Neuron (in vitro differentiated cells): ENCODE results near the gene LRIG1.

ENCODE experiments used
- H2AFZ ChIP-seq: one replicate; pipeline ENCODE4 v1.6.1; 2013; ENCODE audit warnings: low read depth, mild to moderate bottlenecking, inconsistent platforms, low read length, moderate library complexity
- H3K27me3 ChIP-seq: one replicate; pipeline ENCODE4 v1.6.1; 2013; ENCODE audit warnings: low read length; ENCODE audit not compliant: insufficient read depth
- H3K36me3 ChIP-seq: one replicate; pipeline ENCODE4 v1.6.1; 2013; ENCODE audit warnings: low read length; ENCODE audit not compliant: insufficient read depth
- H3K4me1 ChIP-seq: one replicate; pipeline ENCODE4 v1.6.1; 2013; ENCODE audit warnings: low read length; ENCODE audit not compliant: insufficient read depth
- H3K4me3 ChIP-seq: 2 replicates; pipeline ENCODE4 v1.5.1; 2013; ENCODE audit warnings: mild to moderate bottlenecking, low read length, moderate library complexity
- H3K9me3 ChIP-seq: one replicate; pipeline ENCODE4 v1.6.1; 2013; ENCODE audit warnings: low read length

The LRIG1 gene

GRCh38 chr3:66466606-66467270, 34.1 kb downstream of the LRIG1 start:
- H3K9me3 ChIP-seq = peaks cover 3% of the 10 kb centered on the region
- peaks cover 8% of the 10 kb centered on the region for H3K4me1 ChIP-seq
- H3K36me3 ChIP-seq = peaks cover 14% of the 10 kb centered on the region
- H3K4me3 ChIP-seq = no peak overlapping the region
- no peak overlapping the region for H2AFZ ChIP-seq
- no peaks in the 10 kb centered on the region for H3K27me3 ChIP-seq

- Histone ChIP-seq H3K4me3 (no peak overlapping the region), H2AFZ (no peak overlapping the region), H3K36me3 (peaks cover 24% of the 10 kb centered on the region), H3K27me3 (no peaks in the 10 kb centered on the region), H3K9me3 (no peaks in the 10 kb centered on the region), H3K4me1 (peaks cover 8% of the 10 kb centered on the region)
Observed at GRCh38 chr3:66465587-66465986, 35.2 kb downstream of the LRIG1 start.

GRCh38 chr3:66465034-66465433, 35.8 kb downstream of the LRIG1 start:
- H2AFZ ChIP-seq = no peak overlapping the region
- H3K36me3 ChIP-seq = peaks cover 30% of the 10 kb centered on the region
- no peak overlapping the region for H3K4me3 ChIP-seq
- H3K27me3 ChIP-seq = no peaks in the 10 kb centered on the region
- H3K4me1 ChIP-seq = peaks cover 8% of the 10 kb centered on the region
- H3K9me3 ChIP-seq = no peaks in the 10 kb centered on the region

- H2AFZ ChIP-seq = no peak overlapping the region
- no peaks in the 10 kb centered on the region for H3K9me3 ChIP-seq
- H3K36me3 ChIP-seq = peaks cover 34% of the 10 kb centered on the region
- H3K4me3 ChIP-seq = no peak overlapping the region
- H3K27me3 ChIP-seq = no peaks in the 10 kb centered on the region
- peaks cover 8% of the 10 kb centered on the region for H3K4me1 ChIP-seq
Observed at GRCh38 chr3:66464512-66464894, 36.3 kb downstream of the LRIG1 start.

GRCh38 chr3:66463730-66464511, 36.9 kb downstream of the LRIG1 start:
- no peaks in the 10 kb centered on the region for H3K9me3 ChIP-seq
- no peak overlapping the region for H3K4me3 ChIP-seq
- no peaks in the 10 kb centered on the region for H3K27me3 ChIP-seq
- H3K36me3 ChIP-seq = peaks cover 39% of the 10 kb centered on the region
- H3K4me1 ChIP-seq = peaks cover 8% of the 10 kb centered on the region
- no peak overlapping the region for H2AFZ ChIP-seq

GRCh38 chr3:66463054-66463631, 37.7 kb downstream of the LRIG1 start:
- Histone ChIP-seq H2AFZ (no peak overlapping the region), H3K36me3 (peaks cover 37% of the 10 kb centered on the region), H3K4me3 (no peak overlapping the region), H3K27me3 (no peaks in the 10 kb centered on the region), H3K4me1 (peaks cover 8% of the 10 kb centered on the region), H3K9me3 (no peaks in the 10 kb centered on the region)

GRCh38 chr3:66457252-66457651, 43.6 kb downstream of the LRIG1 start:
- Histone ChIP-seq H3K4me1 (no peaks in the 10 kb centered on the region), H3K36me3 (peaks cover 79% of the 10 kb centered on the region), H3K27me3 (no peaks in the 10 kb centered on the region), H2AFZ (no peak overlapping the region), H3K9me3 (no peaks in the 10 kb centered on the region), H3K4me3 (no peak overlapping the region)

GRCh38 chr3:66456711-66457173, 44.1 kb downstream of the LRIG1 start:
- Histone ChIP-seq H3K4me3 (no peak overlapping the region), H3K4me1 (no peaks in the 10 kb centered on the region), H3K36me3 (peaks cover 79% of the 10 kb centered on the region), H2AFZ (no peak overlapping the region), H3K27me3 (no peaks in the 10 kb centered on the region), H3K9me3 (no peaks in the 10 kb centered on the region)

GRCh38 chr3:66454464-66454859, 46.4 kb downstream of the LRIG1 start:
- Histone ChIP-seq H3K27me3 (no peaks in the 10 kb centered on the region), H3K4me1 (no peaks in the 10 kb centered on the region), H3K36me3 (peaks cover 77% of the 10 kb centered on the region), H3K4me3 (no peak overlapping the region), H2AFZ (no peak overlapping the region), H3K9me3 (no peaks in the 10 kb centered on the region)

- Histone ChIP-seq H3K9me3 (no peaks in the 10 kb centered on the region), H3K36me3 (peaks cover 74% of the 10 kb centered on the region), H3K4me1 (no peaks in the 10 kb centered on the region)
Observed at GRCh38 chr3:66453651-66454463, 47.0 kb downstream of the LRIG1 start.

GRCh38 chr3:66452303-66453011, 48.4 kb downstream of the LRIG1 start:
- no peaks in the 10 kb centered on the region for H3K27me3 ChIP-seq
- H3K9me3 ChIP-seq = no peaks in the 10 kb centered on the region
- H3K4me3 ChIP-seq = no peak overlapping the region
- no peak overlapping the region for H2AFZ ChIP-seq
- peaks cover 78% of the 10 kb centered on the region for H3K36me3 ChIP-seq
- H3K4me1 ChIP-seq = no peaks in the 10 kb centered on the region

More at GRCh38 chr3:66453651-66454463, 47.0 kb downstream of the LRIG1 start:
- Histone ChIP-seq H2AFZ (no peak overlapping the region), H3K4me3 (no peak overlapping the region), H3K27me3 (no peaks in the 10 kb centered on the region)

- H3K4me1 ChIP-seq = no peaks in the 10 kb centered on the region
- H2AFZ ChIP-seq = no peak overlapping the region
- no peak overlapping the region for H3K4me3 ChIP-seq
- no peaks in the 10 kb centered on the region for H3K27me3 ChIP-seq
- no peaks in the 10 kb centered on the region for H3K9me3 ChIP-seq
- peaks cover 75% of the 10 kb centered on the region for H3K36me3 ChIP-seq
Observed at GRCh38 chr3:66451766-66452165, 49.1 kb downstream of the LRIG1 start.
